Lung (tissue), 16 donors: ENCODE results near the gene ZNG1B. TPM values are rescaled to one million over a fixed set of nuclear protein-coding genes. Genes with fewer than 3 reads are reported as not detected.
"Not testable (repeated sequence)": the region's sequence is repeated elsewhere in the genome, so short reads cannot be mapped to it uniquely, and the experiment has no call there.

Experiments used
- ATAC-seq: fragments of 200-7000 bp; cut with Tn5 transposase; one replicate; pipeline ENCODE4 v1.9.1; 2020; ENCODE audit warnings: moderate number of reproducible peaks; ENCODE audit not compliant: insufficient read depth, low FRiP score
- DNase-seq, 3 donors: peaks; one replicate each; pipeline ENCODE4 v3.0.0-alpha.2; 2013 to 2017
- H3K27ac ChIP-seq, 2 donors: one replicate each; pipeline ENCODE4 v1.5.1; 2013; ENCODE audit warnings: mild to moderate bottlenecking in 2 of 2, moderate library complexity in 2 of 2, control low read depth in 1 of 2, inconsistent platforms in 1 of 2, low read depth in 1 of 2, low read length in 1 of 2
- H3K27me3 ChIP-seq, 3 donors: one replicate each; pipeline ENCODE4 v1.5.1; 2013; ENCODE audit warnings: low read length in 2 of 3; ENCODE audit not compliant: control insufficient read depth in 3 of 3, insufficient read depth in 3 of 3
- H3K36me3 ChIP-seq, 4 donors: one replicate each; pipeline ENCODE4 v1.5.1; 2013; ENCODE audit warnings: low read length in 4 of 4, mild to moderate bottlenecking in 1 of 4, moderate library complexity in 1 of 4; ENCODE audit not compliant: control insufficient read depth in 4 of 4, insufficient read depth in 4 of 4
- H3K4me1 ChIP-seq, 5 donors: one replicate each; pipeline ENCODE4 v1.5.1; 2013; ENCODE audit warnings: low read length in 5 of 5, mild to moderate bottlenecking in 2 of 5, moderate library complexity in 1 of 5; ENCODE audit not compliant: control insufficient read depth in 5 of 5, insufficient read depth in 5 of 5
- H3K4me3 ChIP-seq: one replicate; pipeline ENCODE4 v1.5.1; 2013; ENCODE audit warnings: mild to moderate bottlenecking, control low read depth, moderate library complexity
- H3K9ac ChIP-seq, 2 donors: one replicate each; pipeline ENCODE4 v1.5.1; 2013; ENCODE audit warnings: low read length in 2 of 2, control low read depth in 1 of 2; ENCODE audit not compliant: insufficient read depth in 1 of 2
- H3K9me3 ChIP-seq, 4 donors: one replicate each; pipeline ENCODE4 v1.5.1; 2013; ENCODE audit warnings: low read length in 3 of 4, mild to moderate bottlenecking in 1 of 4, moderate library complexity in 1 of 4; ENCODE audit not compliant: control insufficient read depth in 4 of 4, insufficient read depth in 3 of 4
- WGBS, 2 donors: extraction: QIAGEN DNeasy Blood & Tissue Kit; methylation state at CpG; one replicate each; pipeline ENCODE4 v1.1.7; 2013; 5-methylcytosine and 5-hydroxymethylcytosine counted together
- long read RNA-seq, 5 donors: transcript quantifications; one replicate each; lab custom pipeline, GENCODE V29; 2026
- polyA plus RNA-seq, 2 donors: library from polyadenylated mRNA; stranded (reverse); fragments of 200-250 nt; gene quantifications; one replicate each; pipeline ENCODE4 v1.2.1, GENCODE V29; 2013
- total RNA-seq, 2 donors: library from RNA; depleted of rRNA in 1 of 2; stranded (reverse); fragments of >200 nt in 1 of 2; gene quantifications; one replicate each; pipeline ENCODE4 v1.2.1, GENCODE V29; 2014 to 2021
- TF ChIP-seq, protein P1 (sequence below): IDR thresholded peaks from 2 replicates; pipeline ENCODE4 v1.5.1; 2012; ENCODE audit warnings: mild to moderate bottlenecking; ENCODE audit errors: control extremely low read depth, extremely low read depth
- donor health status: control.
- donor health status: control.
- donor health status: Bipolar disorder and iron deficiency.
- donor health status: healthy.
- donor health status: DM: yes; HTN: yes; CAD: no.

Gene ZNG1B
- total RNA-seq = 10 to 100 TPM; 33.2 to 37.1 TPM
- polyA plus RNA-seq = 10 to 100 TPM; 25.8 to 32.8 TPM
- long read RNA-seq, donor 1, transcript CBWD2-201 (15 exons, 1,812 nt) = major isoform, 7 of 22 reads
- long read RNA-seq, donor 1, partial matches to known transcripts = 5 of 22 reads
- long read RNA-seq, donor 1, other reads (novel, unspliced or antisense) = 0 of 22 reads
- long read RNA-seq, donor 2, partial matches to known transcripts = 0 of 4 reads
- long read RNA-seq, donor 2, other reads (novel, unspliced or antisense) = 0 of 4 reads
- long read RNA-seq, donor 3, partial matches to known transcripts = 0 of 7 reads
- long read RNA-seq, donor 3, other reads (novel, unspliced or antisense) = 0 of 7 reads
- long read RNA-seq, donor 4, transcript CBWD2-209 (3 exons, 880 nt) = minor isoform, 5 of 20 reads
- long read RNA-seq, donor 4, transcript CBWD2-201 (15 exons, 1,812 nt) = major isoform, 9 of 20 reads
- long read RNA-seq, donor 4, partial matches to known transcripts = 0 of 20 reads
- long read RNA-seq, donor 4, other reads (novel, unspliced or antisense) = 0 of 20 reads
- long read RNA-seq, donor 5, transcript CBWD2-209 (3 exons, 880 nt) = minor isoform, 6 of 35 reads
- long read RNA-seq, donor 5, transcript CBWD2-201 (15 exons, 1,812 nt) = major isoform, 12 of 35 reads
- long read RNA-seq, donor 5, partial matches to known transcripts = 8 of 35 reads
- long read RNA-seq, donor 5, other reads (novel, unspliced or antisense) = 0 of 35 reads

DNA sequence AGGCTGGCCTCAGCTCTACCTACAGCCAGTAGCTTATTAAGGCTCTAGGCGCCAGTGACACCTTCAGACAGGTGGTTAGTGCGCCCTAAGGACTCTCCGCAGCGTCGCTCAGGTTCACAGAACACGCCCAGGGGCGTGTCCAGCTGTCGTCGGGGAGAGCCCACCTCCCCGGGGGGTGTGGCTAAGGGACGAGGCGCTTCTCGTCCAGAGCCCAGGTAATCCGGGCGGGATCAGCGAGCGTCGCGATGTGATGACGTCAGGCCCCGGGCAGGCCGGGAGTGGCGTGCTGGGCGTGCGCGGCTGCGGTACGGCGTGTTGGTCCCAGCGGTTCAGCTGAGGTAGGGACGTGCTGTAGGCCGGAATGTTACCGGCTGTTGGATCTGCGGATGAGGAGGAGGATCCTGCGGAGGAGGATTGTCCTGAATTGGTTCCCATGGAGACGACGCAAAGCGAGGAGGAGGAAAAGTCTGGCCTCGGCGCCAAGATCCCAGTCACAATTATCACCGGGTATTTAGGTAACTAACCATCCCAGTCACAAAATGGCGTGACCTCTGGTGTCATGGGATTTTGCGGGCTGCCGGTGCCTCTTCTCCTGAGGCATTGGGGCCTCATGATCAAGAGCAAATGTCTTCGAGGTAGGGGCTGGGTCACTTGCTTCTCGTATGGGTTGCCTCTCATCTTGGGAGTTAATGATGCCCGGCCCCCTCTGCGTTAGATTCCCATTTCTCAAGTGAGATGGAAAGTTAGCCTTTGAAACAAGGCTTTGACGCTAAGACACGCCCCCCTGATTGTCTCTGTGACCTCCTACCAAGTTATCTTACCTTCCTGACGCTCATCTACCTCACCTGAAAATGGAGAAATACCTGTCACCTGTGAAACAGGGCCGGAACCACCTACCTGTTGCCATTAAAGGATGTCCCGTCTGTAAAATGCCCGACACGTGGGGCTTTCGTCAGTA, at the start of gene ZNG1B:
Gene ZNG1B (plus strand): TSS at position 184 of the 958 bp plus-strand sequence. CDS start 178 bp downstream, at position 362.
- not testable (repeated sequence) for H3K4me1 ChIP-seq, H3K27me3 ChIP-seq, H3K36me3 ChIP-seq, ATAC-seq, H3K9me3 ChIP-seq
- peak; percentile 11 to 14 (median 13) for DNase-seq
- peak within 1 kb of the TSS; percentile 47 to 63 for H3K9ac ChIP-seq
- H3K27ac ChIP-seq = peak within 1 kb of the TSS in 1 of 2 donors; percentile 46
- H3K4me3 ChIP-seq = peak within 1 kb of the TSS; percentile 35
- WGBS, 2 donors = 0 to 1% methylated on average over 19 to 41 of the region's 56 CpGs

DNA sequence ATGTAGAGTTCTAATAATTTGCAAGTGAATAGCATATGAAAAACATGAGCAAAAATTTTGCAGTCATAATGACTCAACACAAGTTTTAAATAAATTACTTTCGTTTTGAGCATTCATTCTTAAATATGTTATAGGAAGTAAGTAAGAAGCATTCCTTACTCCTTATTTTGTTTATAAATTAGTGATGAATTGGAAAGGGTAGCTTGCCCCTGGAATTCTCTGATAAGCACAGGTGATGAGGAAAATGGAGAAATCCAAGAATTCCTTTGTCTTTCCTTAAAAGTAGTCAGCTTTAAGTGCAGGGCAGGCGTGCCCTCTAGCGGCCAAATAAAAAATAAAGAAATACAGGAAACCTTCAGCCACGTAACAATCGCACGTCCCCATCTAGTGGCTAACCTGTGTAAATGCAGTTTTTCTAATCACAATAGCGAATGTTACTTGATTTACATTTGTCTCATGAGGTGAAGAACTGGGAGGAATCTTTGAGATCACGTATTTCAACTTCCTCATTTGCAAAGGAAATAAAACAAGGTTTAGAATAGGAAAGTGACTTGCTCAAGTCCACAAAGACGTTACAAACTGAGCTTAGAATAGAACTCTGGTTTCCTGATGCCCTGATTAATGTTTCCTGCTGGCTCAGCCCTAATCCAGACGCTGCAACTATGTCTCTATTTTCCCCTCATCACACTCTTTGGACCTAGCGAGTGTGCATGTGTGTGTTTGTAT, 47.2 kb upstream of the ZNG1B start:
- H3K4me3 ChIP-seq = no peak overlapping the region
- no peak overlapping the region for H3K9ac ChIP-seq
- H3K27me3 ChIP-seq = no peaks in the 10 kb centered on the region
- WGBS, 2 donors = 5 to 9% methylated on average over 11 of the region's 11 CpGs
- ATAC-seq = peak; percentile 99
- H3K36me3 ChIP-seq = no peaks in the 10 kb centered on the region
- no peaks in the 10 kb centered on the region for H3K9me3 ChIP-seq
- H3K4me1 ChIP-seq = peaks cover 0 to 2% (median 0%) of the 10 kb centered on the region in 5 donors
- DNase-seq = peak; percentile 76 to 89 (median 86)
- H3K27ac ChIP-seq = peak overlapping the region in 1 of 2 donors; percentile 45
- TF ChIP-seq, protein P1, sequence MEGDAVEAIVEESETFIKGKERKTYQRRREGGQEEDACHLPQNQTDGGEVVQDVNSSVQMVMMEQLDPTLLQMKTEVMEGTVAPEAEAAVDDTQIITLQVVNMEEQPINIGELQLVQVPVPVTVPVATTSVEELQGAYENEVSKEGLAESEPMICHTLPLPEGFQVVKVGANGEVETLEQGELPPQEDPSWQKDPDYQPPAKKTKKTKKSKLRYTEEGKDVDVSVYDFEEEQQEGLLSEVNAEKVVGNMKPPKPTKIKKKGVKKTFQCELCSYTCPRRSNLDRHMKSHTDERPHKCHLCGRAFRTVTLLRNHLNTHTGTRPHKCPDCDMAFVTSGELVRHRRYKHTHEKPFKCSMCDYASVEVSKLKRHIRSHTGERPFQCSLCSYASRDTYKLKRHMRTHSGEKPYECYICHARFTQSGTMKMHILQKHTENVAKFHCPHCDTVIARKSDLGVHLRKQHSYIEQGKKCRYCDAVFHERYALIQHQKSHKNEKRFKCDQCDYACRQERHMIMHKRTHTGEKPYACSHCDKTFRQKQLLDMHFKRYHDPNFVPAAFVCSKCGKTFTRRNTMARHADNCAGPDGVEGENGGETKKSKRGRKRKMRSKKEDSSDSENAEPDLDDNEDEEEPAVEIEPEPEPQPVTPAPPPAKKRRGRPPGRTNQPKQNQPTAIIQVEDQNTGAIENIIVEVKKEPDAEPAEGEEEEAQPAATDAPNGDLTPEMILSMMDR = peak; percentile 99

DNA sequence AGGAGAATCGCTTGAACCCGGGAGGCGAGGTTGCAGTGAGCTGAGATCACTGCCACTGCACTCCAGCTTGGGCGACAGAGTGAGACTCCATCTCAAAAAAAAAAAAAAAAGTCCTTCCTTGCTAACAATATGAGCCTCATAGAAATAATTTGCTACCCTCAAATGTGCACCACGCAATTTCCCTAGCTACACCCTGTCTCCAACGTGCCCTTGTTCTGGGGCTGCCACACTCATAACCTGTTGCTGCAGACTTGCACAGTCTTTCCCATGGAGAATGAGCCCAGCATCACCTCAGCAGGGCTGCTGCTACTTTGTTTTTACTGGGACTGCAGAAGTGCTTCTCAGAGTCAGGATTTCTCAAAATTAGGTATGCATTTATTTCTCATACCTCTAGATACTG, 46.4 kb upstream of the ZNG1B start:
- H3K27me3 ChIP-seq = no peaks in the 10 kb centered on the region
- DNase-seq (no peak), ATAC-seq (no peak)
- no peak overlapping the region for H3K4me3 ChIP-seq
- no peak overlapping the region for H3K9ac ChIP-seq
- TF ChIP-seq, protein P1 = no peak
- peak overlapping the region in 1 of 2 donors; percentile 22 for H3K27ac ChIP-seq
- H3K9me3 ChIP-seq = no peaks in the 10 kb centered on the region
- no peaks in the 10 kb centered on the region for H3K36me3 ChIP-seq
- peaks cover 0 to 2% (median 0%) of the 10 kb centered on the region in 5 donors for H3K4me1 ChIP-seq
- WGBS, 2 donors = 60 to 82% methylated on average over 6 of the region's 6 CpGs
